GM23248 (cell line): ENCODE measurements around the gene PVRIG.
"Not testable (repeated sequence)": the region's sequence is repeated elsewhere in the genome, so short reads cannot be mapped to it uniquely, and the experiment has no call there.

Source experiments
- EZH2 ChIP-seq: fragments of 200-600 bp; sonication (generic); IDR thresholded peaks from 2 replicates; pipeline ENCODE4 v1.6.1; 2018; ENCODE audit warnings: antibody characterized with exemption, mild to moderate bottlenecking; ENCODE audit not compliant: insufficient read depth, poor library complexity, severe bottlenecking
- EZH2phosphoT487 ChIP-seq: fragments of 200-600 bp; sonication (generic); IDR thresholded peaks from 2 replicates; pipeline ENCODE4 v1.6.1; 2018; ENCODE audit warnings: antibody characterized with exemption, moderate library complexity, mild to moderate bottlenecking, low read depth; ENCODE audit not compliant: insufficient read depth

GRCh38 chr7:100270046-100270918 lies 50.5 kb downstream of the PVRIG start:
- not testable (repeated sequence) for TF ChIP-seq EZH2phosphoT487, EZH2
